ENCODE measurements around the gene DOCK9.

DNA sequence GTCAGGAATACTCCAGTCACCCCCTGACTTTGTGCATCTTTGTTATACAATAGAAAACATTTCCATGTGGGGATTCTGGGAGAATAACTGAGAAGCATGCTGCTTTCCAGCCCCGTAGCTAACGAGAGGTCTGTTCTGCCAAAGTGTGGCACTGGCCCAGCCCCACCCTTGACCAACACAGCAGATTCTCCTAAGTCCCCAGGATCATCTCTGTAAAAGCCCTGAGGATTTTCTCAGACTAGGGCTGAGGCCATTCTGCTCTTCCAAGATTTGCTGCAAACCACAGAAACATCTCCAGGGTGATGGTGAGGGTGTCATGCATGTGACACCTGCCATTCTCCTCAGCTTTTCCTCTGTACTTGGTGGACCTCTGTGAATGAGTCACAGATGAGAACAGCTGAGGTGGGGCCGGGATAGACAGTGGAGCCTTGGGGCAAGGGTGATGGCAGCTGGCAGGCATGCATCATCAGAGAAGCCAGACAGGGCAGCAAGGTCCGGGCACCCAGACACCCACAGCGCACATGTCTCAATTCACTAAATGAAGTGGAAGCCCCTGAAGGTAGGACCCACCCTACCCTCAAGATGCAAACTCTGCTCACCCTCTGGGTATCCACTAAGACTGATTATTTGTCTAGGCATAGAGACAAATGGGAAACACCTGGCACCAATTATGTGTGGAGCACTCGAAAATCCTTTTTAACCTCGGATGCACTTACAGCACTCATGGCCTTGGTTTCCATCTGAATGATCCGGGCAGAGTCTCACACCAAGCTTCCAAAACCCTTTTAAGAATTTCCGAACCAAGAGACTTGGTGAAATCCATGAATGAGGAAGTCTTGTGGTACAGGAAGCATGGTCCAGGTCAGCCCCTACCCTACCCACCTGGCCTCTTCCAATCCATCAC lies 20.1 kb upstream of the DOCK9 start:
- TF ChIP-seq, protein P1, sequence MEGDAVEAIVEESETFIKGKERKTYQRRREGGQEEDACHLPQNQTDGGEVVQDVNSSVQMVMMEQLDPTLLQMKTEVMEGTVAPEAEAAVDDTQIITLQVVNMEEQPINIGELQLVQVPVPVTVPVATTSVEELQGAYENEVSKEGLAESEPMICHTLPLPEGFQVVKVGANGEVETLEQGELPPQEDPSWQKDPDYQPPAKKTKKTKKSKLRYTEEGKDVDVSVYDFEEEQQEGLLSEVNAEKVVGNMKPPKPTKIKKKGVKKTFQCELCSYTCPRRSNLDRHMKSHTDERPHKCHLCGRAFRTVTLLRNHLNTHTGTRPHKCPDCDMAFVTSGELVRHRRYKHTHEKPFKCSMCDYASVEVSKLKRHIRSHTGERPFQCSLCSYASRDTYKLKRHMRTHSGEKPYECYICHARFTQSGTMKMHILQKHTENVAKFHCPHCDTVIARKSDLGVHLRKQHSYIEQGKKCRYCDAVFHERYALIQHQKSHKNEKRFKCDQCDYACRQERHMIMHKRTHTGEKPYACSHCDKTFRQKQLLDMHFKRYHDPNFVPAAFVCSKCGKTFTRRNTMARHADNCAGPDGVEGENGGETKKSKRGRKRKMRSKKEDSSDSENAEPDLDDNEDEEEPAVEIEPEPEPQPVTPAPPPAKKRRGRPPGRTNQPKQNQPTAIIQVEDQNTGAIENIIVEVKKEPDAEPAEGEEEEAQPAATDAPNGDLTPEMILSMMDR (conservative IDR thresholded peaks at IDR 0.05 in 1 of 2, IDR thresholded peaks at IDR 0.05 in 1 of 2; ENCODE audit: low read depth in 1 of 2, low read length in 2 of 2) = no peak
- TF ChIP-seq EZH2 (IDR thresholded peaks at IDR 0.05; ENCODE audit: low read length, missing control alignments) = no peak
